ENCODE results near the gene NACC2.

NACC2 gene

DNA sequence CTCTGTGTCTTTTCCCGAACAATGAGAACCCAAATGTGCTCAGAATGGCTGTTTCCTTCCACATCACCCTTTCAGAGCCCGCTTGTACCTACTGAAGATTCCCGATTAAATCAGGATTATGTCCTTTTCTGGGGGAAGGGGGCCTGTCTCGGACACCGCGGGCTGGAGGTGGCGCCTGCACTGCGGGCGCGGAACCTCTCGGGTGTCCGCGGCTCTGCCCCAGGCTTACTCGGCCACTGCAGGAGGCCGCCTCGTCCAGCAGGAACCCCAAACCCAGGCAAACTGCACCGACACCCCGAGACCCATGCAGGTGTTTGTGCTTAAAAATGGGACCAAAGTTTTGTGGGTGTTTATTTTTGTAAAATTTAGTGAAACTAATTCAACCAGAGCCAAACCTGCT, 32.2 kb upstream of the NACC2 start:
- DNase-seq: no peak

DNA sequence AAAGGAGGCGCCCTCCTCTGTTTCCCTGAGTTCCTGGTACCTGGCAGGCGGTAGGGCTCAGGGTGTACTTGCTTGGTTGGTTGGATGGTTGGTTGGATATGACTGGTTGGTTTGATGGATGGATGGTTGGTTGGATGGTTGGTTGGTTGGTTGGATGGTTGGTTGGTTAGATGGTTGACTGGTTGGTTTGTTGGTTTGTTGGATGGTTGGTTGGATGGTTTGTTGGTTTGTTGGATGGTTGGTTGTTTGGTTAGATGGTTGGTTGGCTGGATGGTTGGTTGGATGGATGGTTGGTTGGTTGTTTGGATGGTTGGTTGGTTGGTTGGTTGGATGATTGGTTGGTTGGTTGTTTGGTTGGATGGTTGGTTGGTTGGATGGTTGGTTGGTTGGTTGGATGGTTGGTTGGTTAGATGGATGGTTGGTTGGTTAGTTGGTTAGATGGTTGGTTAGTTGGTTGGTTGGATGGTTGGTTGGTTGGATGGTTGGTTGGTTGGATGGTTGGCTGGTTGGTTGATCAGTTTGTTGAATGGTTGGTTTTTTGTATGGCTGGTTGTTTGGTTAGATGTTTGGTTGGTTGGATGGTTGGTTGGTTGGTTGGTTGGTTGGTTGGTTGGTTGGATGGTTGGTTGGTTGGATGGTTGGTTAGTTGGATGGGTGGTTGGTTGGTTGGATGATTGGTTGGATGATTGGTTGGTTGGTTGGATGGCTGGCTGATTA, 30.0 kb upstream of the NACC2 start:
- DNase-seq: no peak

DNA sequence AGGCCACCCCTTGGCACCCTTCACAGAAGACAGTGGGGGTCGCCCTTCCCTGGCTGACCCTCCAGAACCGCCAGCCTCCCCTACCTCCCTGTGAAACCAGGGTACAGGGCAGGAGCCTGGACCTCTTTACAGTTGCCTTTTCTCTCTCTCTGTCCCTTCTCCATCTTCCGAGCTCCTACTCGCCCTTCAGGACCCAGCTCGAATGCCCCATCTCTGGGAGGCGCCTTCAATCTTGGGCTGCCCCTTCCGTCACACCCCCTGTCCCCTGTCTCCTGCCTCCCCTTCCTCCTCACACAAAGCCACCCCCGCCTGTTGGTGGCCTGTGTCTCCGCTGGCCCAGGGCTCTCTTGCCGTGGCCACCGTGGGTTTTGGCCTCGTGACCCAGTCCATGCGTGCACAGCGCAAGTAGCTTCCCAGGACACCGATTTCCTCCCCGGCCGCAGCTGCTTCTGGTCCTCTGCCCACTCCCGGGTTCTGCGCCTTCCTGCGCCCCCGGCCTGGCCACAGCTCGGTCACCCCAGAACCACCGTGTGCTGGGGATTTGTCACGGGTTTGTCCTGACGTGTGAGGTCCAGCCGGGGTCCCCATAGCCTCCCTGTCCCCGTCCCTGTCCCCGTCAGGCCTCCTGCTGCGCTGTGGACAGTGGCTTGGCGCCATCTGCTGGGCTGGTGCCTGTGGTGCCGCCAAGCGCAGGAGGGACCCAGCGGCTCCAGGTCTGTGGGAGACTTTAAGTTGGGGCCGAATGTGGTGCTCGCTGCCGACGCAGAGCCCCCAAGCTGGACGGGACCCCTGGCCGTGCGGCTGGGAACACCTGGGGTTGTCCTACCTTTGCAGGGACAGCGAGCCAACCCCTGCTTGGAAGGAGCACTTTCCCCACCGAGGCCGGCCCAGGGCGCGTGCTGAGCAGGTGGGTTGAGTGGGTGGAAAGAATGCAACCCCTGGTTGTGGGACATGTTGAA, 27.6 kb upstream of the NACC2 start:
- peak; percentile 83 for DNase-seq

DNA sequence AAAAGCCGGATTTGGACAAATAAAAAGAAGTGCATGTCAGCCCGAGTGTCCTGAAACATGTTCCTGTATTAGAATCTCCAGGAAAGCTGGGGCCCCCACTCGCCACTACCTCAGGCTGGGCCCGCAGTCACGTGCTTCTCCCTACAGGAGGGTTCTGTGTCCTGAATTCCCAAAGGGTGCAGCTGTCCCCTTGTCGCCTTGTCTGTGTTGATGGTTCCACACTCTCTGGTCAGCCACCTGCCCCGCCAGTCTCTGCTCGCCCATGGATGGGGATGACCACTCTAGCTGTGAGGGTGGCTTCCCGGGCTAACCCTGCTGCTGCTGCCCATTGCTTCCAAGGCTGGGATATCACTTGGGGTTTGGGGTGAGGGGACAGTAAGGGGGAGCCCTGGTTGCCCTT, 26.7 kb upstream of the NACC2 start:
- DNase-seq: no peak

DNA sequence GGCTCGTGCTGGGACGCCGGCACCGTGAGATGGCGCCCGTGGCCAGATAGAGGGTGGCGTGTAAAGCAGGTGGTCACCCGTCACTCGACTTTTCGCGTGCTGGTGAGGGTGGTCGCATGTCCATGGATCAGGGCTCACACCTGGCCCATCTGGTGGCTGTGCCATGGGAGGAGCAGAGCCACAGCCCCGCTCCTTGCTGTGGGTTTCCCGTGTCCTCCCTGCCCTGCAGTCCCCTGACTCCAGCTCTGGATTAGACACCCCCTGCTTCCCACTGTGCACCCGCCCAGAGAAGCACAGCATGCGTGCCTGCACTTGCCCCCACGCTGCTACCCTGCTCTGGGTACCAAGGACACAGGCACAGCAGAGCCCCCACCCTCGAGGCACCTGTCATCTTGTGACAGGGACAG, 25.4 kb upstream of the NACC2 start:
- no peak for DNase-seq

DNA sequence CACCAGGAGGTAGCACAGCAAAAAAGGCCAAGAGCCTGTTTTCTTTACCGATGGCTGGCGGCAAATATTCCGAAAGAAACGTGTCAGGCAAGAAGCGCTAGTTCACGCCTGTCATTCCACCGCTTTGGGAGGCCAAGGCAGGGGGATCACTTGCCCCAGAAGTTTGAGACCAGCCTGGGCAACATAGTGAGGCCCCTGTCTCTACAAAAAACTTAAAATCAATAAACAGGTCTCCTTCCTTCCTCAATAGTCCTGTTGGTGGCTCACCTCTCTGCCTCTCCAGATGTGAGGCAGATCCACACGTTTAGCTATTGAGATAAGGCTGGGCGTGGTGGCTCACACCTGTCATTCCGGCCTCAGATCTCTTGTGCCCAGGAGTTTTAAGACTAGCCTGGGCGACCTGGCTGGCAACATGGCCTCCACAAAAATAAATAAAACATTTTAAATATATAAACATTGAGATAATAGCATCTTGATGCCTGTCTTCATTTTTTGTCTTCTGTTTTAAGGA, 24.8 kb upstream of the NACC2 start:
- DNase-seq: no peak

DNA sequence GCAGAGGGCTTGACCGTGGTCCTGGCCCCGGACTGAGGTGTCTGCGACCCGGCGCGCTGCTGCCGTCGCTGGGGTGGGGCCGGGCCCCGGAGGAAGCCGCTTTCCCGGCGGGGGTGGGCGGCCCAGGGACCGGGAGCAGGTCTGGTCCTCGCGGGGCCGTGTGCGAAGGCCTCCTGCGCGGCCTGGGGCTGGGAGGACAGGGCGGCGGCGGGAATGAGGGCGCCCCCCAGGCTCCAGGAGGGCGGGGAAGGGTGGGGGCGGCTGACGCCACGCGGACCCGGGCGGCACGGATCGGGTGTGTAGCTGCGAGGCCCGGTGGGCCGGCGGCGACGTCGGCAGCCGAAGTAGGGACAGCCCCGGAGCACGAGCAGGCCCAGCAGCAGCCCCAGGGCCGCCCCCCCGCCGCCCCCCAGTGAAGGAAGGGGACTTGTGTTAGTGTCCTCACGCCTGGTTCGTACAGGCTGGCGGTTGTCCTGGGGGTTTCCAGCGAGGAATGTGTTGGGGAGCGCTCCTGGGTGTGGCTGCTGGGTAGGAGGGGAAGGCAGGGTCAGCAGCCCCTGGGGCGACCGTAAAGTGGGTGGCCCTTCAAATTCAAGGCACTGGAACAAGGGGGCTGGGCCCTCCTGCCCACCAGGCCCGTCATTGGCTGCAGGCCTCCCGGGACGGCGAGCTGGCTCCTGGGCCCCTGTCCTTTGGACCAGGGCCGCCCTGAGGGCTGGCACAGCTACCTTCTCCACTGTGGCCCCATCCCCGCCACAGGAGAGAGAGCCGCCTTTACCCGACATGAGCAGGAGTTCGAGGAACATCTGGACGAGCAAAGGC, 24.2 kb upstream of the NACC2 start:
- DNase-seq: no peak

DNA sequence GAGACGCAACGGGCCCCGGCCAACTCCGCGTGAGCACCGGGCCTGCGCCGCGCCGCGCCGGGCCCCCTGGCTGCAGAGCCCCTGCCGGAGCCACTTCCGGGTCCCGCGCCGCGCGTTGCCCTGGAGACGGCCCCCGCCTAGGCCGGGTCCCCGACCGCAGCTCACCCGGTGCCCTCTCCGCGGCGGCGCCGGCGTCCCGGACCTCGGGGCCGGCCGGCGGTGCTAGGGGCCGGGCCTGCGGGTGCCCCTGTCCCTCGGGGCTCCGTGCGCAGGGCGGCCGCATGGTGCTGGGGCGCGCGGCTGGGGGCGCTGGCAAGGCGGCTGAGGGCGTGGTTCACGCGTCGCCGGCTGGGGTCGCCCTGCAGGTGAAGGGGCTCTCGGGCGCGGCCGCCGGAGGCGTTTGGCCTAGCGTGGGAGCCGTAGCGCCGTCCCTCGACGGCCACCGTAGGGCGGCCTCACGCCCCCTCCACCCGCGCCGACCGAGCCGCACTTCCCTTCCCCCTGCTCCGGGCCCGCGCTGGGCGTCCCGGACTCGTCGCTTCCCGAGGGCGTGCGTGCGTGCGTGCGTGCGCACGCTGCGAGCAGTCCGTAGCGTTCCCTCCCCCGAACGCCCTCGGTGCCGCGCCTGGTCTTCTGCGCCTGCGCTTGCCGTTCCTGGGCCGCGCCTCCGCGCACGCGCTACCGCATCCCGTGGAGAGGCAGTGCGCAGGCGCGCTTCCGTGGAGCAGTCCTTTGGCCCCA, 23.4 kb upstream of the NACC2 start, which contains the start of gene TMEM250:
Gene TMEM250, minus strand, starts transcription at position 556 of the 741 bp plus-strand sequence. CDS start 1,975 bp downstream, outside the sequence.
- peak; percentile 97 for DNase-seq

DNA sequence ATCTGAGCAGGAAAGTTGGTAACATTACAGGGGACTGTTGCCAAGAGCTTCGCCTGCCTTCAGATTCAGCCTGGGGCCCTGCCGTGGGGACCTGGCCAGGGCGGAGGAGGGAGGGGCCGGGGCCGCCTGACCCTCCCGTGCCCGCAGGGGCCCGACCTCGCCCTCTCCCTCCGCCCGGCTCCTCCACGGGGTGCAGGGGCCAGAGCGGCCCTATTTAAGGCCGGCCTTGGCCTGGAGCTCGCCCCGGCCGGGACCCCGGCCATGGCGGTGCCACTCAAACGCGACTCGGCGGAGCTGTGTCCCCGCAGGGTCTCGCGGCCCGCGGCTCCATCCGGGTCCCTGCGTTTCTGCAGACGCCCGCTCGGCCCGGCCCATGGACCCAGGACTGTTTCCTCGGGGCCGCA, 22.8 kb upstream of the NACC2 start:
- DNase-seq: no peak

DNA sequence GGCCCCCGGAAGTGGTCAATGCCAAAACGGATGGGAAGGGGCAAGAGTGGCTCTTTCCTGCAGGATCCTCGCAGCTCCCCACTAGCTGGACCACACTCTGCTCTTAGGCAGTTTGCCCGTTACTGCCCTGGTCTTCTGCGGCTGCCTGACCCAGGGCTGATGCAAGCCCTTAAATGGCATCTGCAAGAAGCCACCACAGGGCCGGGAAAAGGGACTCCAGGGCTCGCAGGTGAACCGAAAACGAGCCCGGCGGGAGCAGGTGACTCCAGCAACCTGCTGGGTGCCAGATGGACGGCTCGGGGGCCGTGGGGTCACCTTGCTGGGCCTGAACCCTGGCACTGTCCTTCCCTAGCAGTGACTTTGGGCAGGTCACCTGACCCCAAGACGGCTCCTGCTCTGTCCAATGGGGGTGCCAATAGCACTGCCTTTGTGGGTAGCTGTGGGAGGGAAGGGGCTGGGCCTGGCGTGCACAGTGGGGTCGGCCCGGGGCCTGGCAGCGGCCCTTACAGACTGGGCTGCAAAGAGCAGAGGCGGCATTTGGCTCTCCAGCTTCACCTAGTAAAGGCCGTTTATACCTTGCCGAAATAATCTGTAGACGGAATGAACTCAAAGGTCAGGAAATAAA, 22.3 kb upstream of the NACC2 start:
- no peak for DNase-seq

DNA sequence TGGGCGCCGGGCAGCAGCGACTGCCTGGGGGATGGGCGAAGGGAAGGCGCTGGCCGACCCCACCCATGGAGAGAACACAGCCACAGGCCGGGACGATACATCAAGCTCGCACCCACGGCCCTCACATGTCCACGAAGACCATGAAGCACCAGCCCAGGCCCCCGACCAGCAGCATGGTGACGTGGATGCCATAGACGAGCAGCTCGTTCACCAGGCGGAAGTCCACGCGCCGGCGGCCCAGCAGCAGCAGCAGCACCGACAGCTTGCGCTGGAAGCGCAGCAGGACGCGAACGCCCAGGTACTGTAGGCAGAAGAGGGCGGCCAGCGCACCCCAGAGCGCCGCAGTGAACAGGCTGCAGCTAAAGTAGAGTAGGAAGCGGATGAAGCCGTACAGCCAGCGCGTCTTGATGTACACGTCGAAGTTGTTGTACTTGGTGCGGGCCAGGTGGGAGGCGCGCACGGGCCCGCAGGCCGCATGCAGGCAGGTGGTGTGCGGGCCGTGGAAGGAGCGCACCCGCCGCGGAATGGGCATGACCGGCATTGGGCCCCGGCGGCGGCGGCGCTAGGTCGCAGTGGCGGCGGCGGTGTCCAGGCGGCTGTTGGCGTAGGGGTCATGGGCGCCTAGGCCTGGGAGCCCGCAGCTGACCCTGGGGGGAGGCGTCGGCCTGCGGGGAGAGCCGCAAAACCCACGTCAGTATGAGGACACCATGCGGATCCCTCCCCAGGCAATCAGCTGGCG, 21.4 kb upstream of the NACC2 start:
- no peak for DNase-seq

DNA sequence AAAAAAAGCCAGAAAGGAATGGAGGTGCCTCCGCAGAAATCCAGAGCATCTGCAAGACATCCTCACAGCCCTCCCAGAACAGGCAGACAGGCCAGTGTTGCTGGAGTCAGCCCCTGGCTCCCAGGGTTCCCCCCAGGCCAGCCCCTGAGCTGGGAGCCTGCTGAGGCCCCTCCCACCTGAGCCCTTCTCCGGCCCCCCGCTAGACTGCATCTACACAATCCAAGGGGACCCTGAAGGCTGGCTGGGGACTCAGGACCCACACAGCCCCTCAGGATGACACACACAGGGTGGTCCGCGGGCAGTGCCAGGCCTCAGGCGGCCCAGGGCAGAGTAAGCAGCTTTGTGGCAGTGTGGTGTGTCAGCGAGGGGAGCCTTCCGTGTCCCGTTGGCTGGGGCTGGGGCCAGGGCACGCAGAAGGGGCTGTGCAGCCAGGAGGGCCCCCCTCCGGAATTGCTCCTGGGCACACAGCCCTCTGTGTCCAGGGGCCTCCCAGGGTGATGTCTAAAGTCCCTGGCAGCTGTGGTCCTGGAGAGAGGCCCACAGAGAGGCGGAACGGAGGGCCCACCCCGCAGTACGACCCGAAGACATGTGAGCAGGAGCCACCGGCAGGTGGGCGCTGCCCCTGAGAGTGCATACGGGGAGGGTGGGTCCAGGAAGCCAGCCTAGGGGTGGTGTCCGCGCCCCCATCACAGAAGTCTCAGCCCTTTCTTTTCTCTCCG, 20.7 kb upstream of the NACC2 start:
- DNase-seq: no peak

DNA sequence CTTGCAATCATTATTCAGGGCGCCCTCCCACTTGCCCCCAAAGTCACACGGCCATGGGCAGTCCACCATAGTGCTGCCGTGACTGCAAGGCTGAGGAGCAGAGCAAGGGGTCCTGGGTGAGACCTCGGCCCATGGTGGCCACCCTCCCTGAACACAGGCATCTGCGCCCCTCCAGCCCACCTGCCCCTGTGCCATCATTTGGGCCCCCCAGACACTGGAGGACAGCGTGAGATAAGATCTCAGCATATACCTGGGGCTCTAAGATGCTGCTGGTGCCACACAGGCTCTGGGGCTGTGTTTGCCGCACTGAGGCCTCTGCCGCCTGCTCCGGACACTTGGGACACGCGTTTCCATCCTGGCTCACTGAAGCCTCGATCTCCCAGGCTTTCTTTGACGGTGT, 20.1 kb upstream of the NACC2 start:
- DNase-seq: no peak

DNA sequence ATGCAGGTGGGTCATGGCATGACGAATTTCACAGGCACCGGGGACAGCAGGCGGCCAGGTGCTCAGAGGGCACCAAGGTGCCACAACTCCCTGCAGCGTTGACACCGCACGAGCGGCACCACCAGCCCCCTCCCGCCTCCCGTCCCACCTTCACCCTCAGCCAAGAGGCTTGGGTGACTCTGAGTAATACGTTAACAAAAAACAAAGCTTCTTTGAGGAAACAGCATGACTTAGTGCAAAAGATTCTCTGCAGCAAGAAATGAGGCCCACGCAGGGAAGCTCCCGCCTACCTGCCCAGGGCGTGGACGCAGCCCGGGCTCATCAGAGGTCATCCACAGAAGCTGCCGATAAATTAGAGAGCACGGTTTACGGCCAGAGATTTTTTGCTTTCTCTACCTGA, 19.5 kb upstream of the NACC2 start:
- DNase-seq: no peak

DNA sequence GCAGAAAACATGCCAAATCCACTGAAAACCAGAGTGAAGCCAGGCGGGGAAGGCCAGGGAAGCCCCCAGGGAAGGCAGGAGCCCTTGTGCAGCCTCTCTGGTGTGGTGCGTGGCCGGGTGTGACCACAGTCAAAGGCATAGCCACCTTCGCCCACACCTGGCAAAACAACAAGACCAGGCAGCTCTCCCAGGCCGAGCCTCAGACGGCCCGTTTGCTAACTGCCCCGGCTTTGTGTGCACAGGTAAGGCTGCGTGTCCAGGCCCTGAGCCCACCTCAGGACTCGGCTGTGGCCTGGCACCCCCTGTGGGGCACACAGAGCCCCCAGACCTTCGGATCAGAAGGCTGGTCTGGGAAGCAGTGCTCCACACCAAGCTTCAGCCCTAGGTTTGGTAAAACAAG, 17.5 kb upstream of the NACC2 start:
- DNase-seq: no peak

DNA sequence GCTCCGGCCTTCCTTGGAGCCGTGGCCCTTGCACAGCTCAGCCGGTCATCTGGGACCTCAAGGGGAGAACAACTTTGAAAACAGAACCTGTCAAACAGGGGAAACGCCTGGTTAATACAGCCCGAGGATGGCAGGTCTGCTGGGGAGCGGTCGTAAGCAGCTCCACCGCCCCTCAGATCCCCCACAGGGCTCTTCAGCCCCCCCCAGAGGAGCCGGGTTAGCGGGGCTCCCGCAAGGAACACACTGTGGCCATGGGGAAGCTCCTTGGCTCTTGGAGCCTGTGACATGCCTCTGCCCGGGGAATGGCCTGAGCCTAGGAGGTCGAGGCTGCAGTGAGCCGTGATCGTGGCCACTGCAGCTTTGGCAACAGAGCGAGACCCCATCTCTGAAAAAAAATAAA, 16.8 kb upstream of the NACC2 start:
- no peak for DNase-seq

DNA sequence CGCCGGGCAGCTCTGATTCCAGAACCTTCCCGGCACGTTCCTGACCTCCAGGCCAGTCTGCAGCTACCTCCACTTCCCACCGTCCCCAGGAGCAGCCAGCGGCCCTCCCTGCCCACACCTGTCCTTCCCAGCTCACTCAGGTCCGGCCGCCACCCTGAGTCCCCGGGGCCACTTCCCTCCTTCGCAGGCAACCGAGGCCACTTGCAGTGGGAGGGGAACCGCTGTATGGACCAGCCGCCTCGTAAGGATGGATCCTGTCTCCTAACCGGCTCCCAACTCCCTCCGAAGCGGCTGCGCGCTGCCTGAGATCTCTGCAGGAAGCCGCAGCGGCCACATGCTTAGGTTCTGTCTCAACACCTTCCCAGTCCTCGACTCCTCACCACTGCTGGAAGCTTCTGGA, 16.1 kb upstream of the NACC2 start:
- no peak for DNase-seq

DNA sequence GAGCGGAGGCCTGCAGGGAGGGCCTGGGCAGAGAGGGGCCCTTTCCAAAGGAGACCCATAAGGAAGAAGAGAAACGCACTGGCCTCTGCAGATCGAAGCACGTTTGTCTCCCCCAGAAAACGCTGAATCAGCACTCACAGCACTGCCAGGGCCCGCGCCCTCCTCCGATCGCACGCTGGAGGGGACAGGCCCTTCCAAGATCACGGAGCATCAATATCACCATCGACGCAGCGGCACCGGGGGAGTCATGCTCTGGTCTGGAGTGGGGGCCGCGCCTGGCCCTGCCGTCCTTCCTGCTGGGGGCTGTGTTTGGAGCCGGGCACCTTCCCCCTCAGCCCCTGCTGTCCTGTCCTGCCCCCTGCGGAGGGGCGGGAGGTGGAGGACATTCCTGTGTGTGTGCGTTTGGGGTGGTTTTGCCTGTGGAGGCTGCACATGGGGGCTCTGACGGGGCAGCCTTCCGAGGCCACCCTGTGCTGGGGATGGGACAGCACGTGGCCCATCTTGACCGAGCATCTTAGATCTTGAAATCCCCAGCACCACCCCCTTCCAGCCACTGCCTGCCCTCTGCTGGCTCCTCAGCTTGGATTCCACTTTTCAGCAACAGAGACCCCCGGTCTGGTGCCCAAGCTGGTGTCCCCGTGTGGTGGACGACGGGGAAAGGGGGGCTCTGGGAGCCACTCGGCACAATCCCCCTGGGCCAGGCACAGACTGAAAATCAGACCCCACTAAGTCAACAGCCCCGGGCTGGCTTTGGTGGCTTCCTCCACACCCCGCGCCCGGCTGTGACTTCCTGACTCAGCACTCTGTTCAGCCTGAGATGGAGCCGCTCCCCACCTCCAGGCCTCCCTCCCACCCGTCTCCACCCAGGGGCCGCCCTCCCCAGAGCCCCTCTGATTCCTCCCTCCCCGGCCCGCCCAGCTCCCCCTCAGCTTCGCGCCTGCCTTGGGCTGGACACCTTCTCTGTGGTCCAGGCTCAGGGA, 15.3 kb upstream of the NACC2 start:
- peak; percentile 62 for DNase-seq
